Germinal center (tissue), 1 donor: ENCODE results near the gene BICD1.

Source experiments
- DNase-seq: peaks from one replicate; pipeline ENCODE4 v3.0.0; 2012; ENCODE audit warnings: mixed read lengths, low spot score

The BICD1 gene

GRCh38 chr12:32407795-32408194, 301.1 kb downstream of the BICD1 start:
- DNase-seq = no peak

- no peak for DNase-seq
Measured at GRCh38 chr12:32413412-32413811, 306.8 kb downstream of the BICD1 start.

DNA sequence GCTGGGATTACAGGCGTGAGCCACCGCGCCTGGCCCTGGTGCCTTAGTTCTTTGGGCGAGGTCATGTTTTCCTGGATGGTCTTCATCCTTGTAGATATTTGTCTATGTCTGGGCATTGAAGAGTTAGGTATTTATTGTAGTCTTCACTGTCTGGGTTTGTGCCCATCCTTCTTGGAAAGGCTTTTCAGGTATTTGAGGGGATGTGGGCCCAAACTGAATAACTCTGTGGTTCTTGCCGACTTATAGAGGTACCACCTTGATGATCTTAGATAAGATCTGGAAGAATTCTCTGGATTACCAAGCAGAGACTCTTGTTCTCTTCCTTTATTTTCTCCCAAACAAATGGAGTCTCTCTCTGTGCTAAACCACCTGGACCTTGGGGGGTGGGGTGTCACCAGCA, 311.6 kb downstream of the BICD1 start:
- DNase-seq = no peak

DNA sequence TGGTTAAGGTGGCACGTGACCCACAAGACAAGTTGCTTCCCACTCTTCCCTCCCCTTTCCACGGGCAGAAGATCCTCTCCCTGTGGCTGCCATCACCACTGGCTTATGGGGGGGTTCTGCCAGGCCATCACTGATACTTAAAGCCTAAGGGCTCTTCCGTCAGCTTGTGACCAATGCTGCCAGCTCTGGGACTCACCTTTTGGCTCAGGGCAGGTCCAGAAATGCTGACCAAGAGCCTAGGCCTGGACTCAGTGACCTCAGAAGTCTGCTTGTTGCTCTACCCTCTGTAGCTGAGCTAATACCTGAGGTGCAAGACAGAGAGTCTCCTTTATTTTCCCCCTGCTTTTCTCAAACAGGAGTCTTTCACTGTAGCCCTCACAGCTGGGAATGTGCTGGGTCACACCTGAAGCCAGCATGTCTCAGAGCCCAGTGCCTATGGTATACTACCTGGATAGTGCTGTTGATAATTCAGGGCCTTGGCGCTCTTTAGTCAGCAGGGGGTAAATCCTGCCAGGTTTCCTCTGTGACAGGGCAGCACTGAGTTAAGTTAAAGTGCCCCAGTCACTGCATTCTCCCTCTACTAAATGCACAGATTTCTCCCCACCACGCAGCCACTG, 312.4 kb downstream of the BICD1 start:
- no peak for DNase-seq

GRCh38 chr12:32419520-32419960, 312.9 kb downstream of the BICD1 start:
- no peak for DNase-seq

GRCh38 chr12:32420356-32420755, 313.7 kb downstream of the BICD1 start:
- DNase-seq = no peak

DNA sequence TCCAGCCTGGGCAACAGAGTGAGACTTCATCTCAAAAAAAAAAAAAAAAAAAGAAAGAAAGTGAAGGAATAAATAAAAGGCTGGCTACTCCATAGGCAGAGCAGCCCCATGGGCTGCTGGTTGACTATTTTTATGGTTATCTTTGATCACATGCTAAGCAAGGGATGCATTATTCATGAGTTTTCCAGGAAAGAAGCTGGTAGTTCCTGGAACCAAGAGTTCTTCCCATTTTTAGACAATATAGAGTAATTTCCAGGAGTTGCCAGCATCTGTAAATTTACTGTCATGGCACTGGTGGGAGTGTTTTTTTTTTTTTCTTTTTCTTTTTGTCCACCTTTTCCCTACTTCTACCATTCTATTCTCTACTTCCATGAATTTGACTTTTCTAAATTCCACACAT, 316.9 kb downstream of the BICD1 start:
- no peak for DNase-seq

- DNase-seq = no peak
Measured at GRCh38 chr12:32431025-32431424, 324.4 kb downstream of the BICD1 start.
